Karpas-422 (cell line): ENCODE results near the gene CNTROB. TPM values are rescaled to one million over a fixed set of nuclear protein-coding genes. Genes with fewer than 3 reads are reported as not detected.

Source experiments
- DNase-seq: peaks from one replicate; pipeline ENCODE4 v3.0.0-alpha.2; 2015
- H2AFZ ChIP-seq: fragments of 200-600 bp; sonication (generic); 2 replicates; pipeline ENCODE4 v1.6.1; 2014; ENCODE audit warnings: antibody characterized with exemption, low read length, mixed read lengths
- H3K27ac ChIP-seq: fragments of 200-600 bp; sonication (generic); 2 replicates; pipeline ENCODE4 v1.5.1; 2014; ENCODE audit warnings: mild to moderate bottlenecking, low read length, moderate library complexity
- H3K27me3 ChIP-seq: fragments of 200-600 bp; sonication (generic); 2 replicates; pipeline ENCODE4 v1.6.1; 2014; ENCODE audit warnings: low read length, mixed read lengths
- H3K36me3 ChIP-seq: fragments of 200-600 bp; sonication (generic); 2 replicates; pipeline ENCODE4 v1.6.1; 2014; ENCODE audit warnings: low read length, mixed read lengths; ENCODE audit not compliant: insufficient read depth
- H3K4me1 ChIP-seq: fragments of 200-600 bp; sonication (generic); 2 replicates; pipeline ENCODE4 v1.6.1; 2014; ENCODE audit warnings: mild to moderate bottlenecking, low read length, mixed read lengths
- H3K4me2 ChIP-seq: fragments of 200-600 bp; sonication (generic); 2 replicates; pipeline ENCODE4 v1.6.1; 2014; ENCODE audit warnings: low read length, low read depth, mild to moderate bottlenecking; ENCODE audit not compliant: poor library complexity, severe bottlenecking
- H3K4me3 ChIP-seq: fragments of 200-600 bp; sonication (generic); 2 replicates; pipeline ENCODE4 v1.5.1; 2014; ENCODE audit warnings: mild to moderate bottlenecking, antibody characterized with exemption, low read length, mixed read lengths
- H3K79me2 ChIP-seq: fragments of 200-600 bp; sonication (generic); 2 replicates; pipeline ENCODE4 v1.6.1; 2014; ENCODE audit warnings: mild to moderate bottlenecking, low read length, mixed read lengths
- H3K9ac ChIP-seq: fragments of 200-600 bp; sonication (generic); 2 replicates; pipeline ENCODE4 v1.6.0; 2014; ENCODE audit warnings: low read length
- H3K9me2 ChIP-seq: fragments of 200-600 bp; sonication (generic), shearing (Covaris generic); replicated peaks from 2 replicates; pipeline ENCODE4 v1.6.0; 2014; ENCODE audit warnings: mild to moderate bottlenecking, low read length, moderate library complexity; ENCODE audit not compliant: insufficient read depth
- H3K9me3 ChIP-seq: fragments of 300-700, 200-600 bp; sonication (generic); 2 replicates; pipeline ENCODE4 v1.6.1; 2014; ENCODE audit warnings: low read length, mixed read lengths
- H4K20me1 ChIP-seq: fragments of 200-600 bp; sonication (generic); 2 replicates; pipeline ENCODE4 v1.6.1; 2014; ENCODE audit warnings: mild to moderate bottlenecking, antibody characterized with exemption, low read length, low read depth; ENCODE audit not compliant: insufficient read depth
- total RNA-seq: library from RNA; depleted of rRNA; stranded (reverse); fragments of >200 nt; shearing (Covaris generic); gene quantifications from 2 replicates; pipeline ENCODE4 v1.2.3, GENCODE V29; 2014; ENCODE audit warnings: low replicate concordance

Gene CNTROB
- total RNA-seq, 1 experiment from 2014 or later, result 14.6 TPM

GRCh38 chr17:7929158-7930023, 2.6 kb upstream of the CNTROB start, which contains the start of gene KCNAB3:
KCNAB3 (minus strand) TSS chr17:7929856; CDS start chr17:7929435, 421 bp downstream.
- H2AFZ ChIP-seq, result peak within 1 kb of the TSS; percentile 76; the same call in 1 of the 2 replicates
- H3K4me2 ChIP-seq, result peak within 1 kb of the TSS; percentile 99
- H3K9ac ChIP-seq, result peak within 1 kb of the TSS; percentile 93
- no peaks in the 10 kb centered on the region for H3K9me3 ChIP-seq
- peak within 1 kb of the TSS; percentile 26; the same call in 1 of the 2 replicates for H3K27ac ChIP-seq
- peaks cover 4% of the 10 kb centered on the region; the same call in 1 of the 2 replicates for H3K36me3 ChIP-seq
- peaks cover 4% of the 10 kb centered on the region; the same call in 1 of the 2 replicates for H4K20me1 ChIP-seq
- peak within 1 kb of the TSS; percentile 98 for H3K4me3 ChIP-seq
- DNase-seq, result peak; percentile 97
- no peaks in the 10 kb centered on the region for H3K9me2 ChIP-seq
- peaks cover 50% of the 10 kb centered on the region for H3K79me2 ChIP-seq
- no peaks in the 10 kb centered on the region for H3K27me3 ChIP-seq
- peaks cover 42% of the 10 kb centered on the region for H3K4me1 ChIP-seq

GRCh38 chr17:7930841-7931631, 970 bp upstream of the CNTROB start:
- no peaks in the 10 kb centered on the region for H3K9me3 ChIP-seq
- H3K79me2 ChIP-seq, result peaks cover 58% of the 10 kb centered on the region
- H3K4me2 ChIP-seq, result peak overlapping the region; percentile 99
- peak overlapping the region; percentile 51; the same call in 1 of the 2 replicates for H3K27ac ChIP-seq
- H3K9ac ChIP-seq, result peak overlapping the region; percentile 93
- no peaks in the 10 kb centered on the region for H3K27me3 ChIP-seq
- H2AFZ ChIP-seq, result peak overlapping the region; percentile 45; the same call in 1 of the 2 replicates
- peak; percentile 63 for DNase-seq
- peaks cover 4% of the 10 kb centered on the region; the same call in 1 of the 2 replicates for H4K20me1 ChIP-seq
- H3K9me2 ChIP-seq, result no peaks in the 10 kb centered on the region
- peak overlapping the region; percentile 98 for H3K4me3 ChIP-seq
- peaks cover 10% of the 10 kb centered on the region; the same call in 1 of the 2 replicates for H3K36me3 ChIP-seq
- H3K4me1 ChIP-seq, result peaks cover 46% of the 10 kb centered on the region

GRCh38 chr17:7932483-7932891, 481 bp downstream of the CNTROB start:
- peaks cover 4% of the 10 kb centered on the region; the same call in 1 of the 2 replicates for H4K20me1 ChIP-seq
- H3K9me2 ChIP-seq, result no peaks in the 10 kb centered on the region
- H3K9me3 ChIP-seq, result no peaks in the 10 kb centered on the region
- H3K4me1 ChIP-seq, result peaks cover 46% of the 10 kb centered on the region
- DNase-seq, result peak; percentile 74
- peak overlapping the region; percentile 91 for H3K9ac ChIP-seq
- H3K36me3 ChIP-seq, result peaks cover 10% of the 10 kb centered on the region; the same call in 1 of the 2 replicates
- peak overlapping the region; percentile 98 for H3K4me3 ChIP-seq
- H2AFZ ChIP-seq, result peak overlapping the region; percentile 13
- peak overlapping the region; percentile 67 for H3K27ac ChIP-seq
- peak overlapping the region; percentile 99 for H3K4me2 ChIP-seq
- no peaks in the 10 kb centered on the region for H3K27me3 ChIP-seq
- H3K79me2 ChIP-seq, result peaks cover 58% of the 10 kb centered on the region

- Histone ChIP-seq H3K79me2 (peaks cover 58% of the 10 kb centered on the region), H3K4me2 (peak overlapping the region; percentile 99), H3K4me3 (peak overlapping the region; percentile 98), H2AFZ (no peak overlapping the region), H3K9ac (peak overlapping the region; percentile 91), H3K4me1 (peaks cover 46% of the 10 kb centered on the region), H4K20me1 (peaks cover 4% of the 10 kb centered on the region; the same call in 1 of the 2 replicates), H3K27me3 (no peaks in the 10 kb centered on the region), H3K27ac (peak overlapping the region; percentile 67), H3K36me3 (peaks cover 8% of the 10 kb centered on the region; the same call in 1 of the 2 replicates), H3K9me3 (no peaks in the 10 kb centered on the region), H3K9me2 (no peaks in the 10 kb centered on the region)
- DNase-seq, result peak; percentile 80
Observed at GRCh38 chr17:7932949-7933348, 943 bp downstream of the CNTROB start.

GRCh38 chr17:7935859-7936258, 3.9 kb downstream of the CNTROB start:
- no peak overlapping the region for H3K4me2 ChIP-seq
- DNase-seq, result no peak
- H3K9me3 ChIP-seq, result no peaks in the 10 kb centered on the region
- H3K36me3 ChIP-seq, result peaks cover 18% of the 10 kb centered on the region
- H3K27ac ChIP-seq, result no peak overlapping the region
- H3K9ac ChIP-seq, result no peak overlapping the region
- no peak overlapping the region for H2AFZ ChIP-seq
- H4K20me1 ChIP-seq, result peaks cover 4% of the 10 kb centered on the region; the same call in 1 of the 2 replicates
- no peaks in the 10 kb centered on the region for H3K9me2 ChIP-seq
- H3K27me3 ChIP-seq, result no peaks in the 10 kb centered on the region
- H3K79me2 ChIP-seq, result peaks cover 39% of the 10 kb centered on the region
- H3K4me1 ChIP-seq, result peaks cover 24% of the 10 kb centered on the region
- no peak overlapping the region for H3K4me3 ChIP-seq

GRCh38 chr17:7940034-7940433, 8.0 kb downstream of the CNTROB start:
- Histone ChIP-seq H3K79me2 (0 out of 2 replicates have a peak, but pooled peaks cover 3% of the 10 kb centered on the region), H3K36me3 (peaks cover 26% of the 10 kb centered on the region), H3K4me3 (no peak overlapping the region), H3K4me1 (no peaks in the 10 kb centered on the region), H3K27me3 (no peaks in the 10 kb centered on the region), H3K4me2 (no peak overlapping the region), H3K9me3 (no peaks in the 10 kb centered on the region), H3K27ac (no peak overlapping the region), H2AFZ (no peak overlapping the region), H3K9ac (no peak overlapping the region), H4K20me1 (no peaks in the 10 kb centered on the region), H3K9me2 (no peaks in the 10 kb centered on the region)
- DNase-seq, result no peak

GRCh38 chr17:7940743-7941142, 8.7 kb downstream of the CNTROB start:
- Histone ChIP-seq H3K9me3 (no peaks in the 10 kb centered on the region), H3K27me3 (no peaks in the 10 kb centered on the region), H4K20me1 (no peaks in the 10 kb centered on the region), H3K36me3 (peaks cover 26% of the 10 kb centered on the region), H3K4me2 (no peak overlapping the region), H2AFZ (no peak overlapping the region), H3K4me1 (no peaks in the 10 kb centered on the region), H3K9me2 (no peaks in the 10 kb centered on the region), H3K9ac (no peak overlapping the region), H3K4me3 (no peak overlapping the region), H3K79me2 (no peaks in the 10 kb centered on the region), H3K27ac (no peak overlapping the region)
- DNase-seq, result no peak
